8988T (cell line): ENCODE measurements around the gene PLA2G2C.
"Not testable (repeated sequence)": the region's sequence is repeated elsewhere in the genome, so short reads cannot be mapped to it uniquely, and the experiment has no call there.

Source experiments
- DNase-seq: peaks from one replicate; pipeline ENCODE4 v3.0.0; 2011

Gene PLA2G2C

DNA sequence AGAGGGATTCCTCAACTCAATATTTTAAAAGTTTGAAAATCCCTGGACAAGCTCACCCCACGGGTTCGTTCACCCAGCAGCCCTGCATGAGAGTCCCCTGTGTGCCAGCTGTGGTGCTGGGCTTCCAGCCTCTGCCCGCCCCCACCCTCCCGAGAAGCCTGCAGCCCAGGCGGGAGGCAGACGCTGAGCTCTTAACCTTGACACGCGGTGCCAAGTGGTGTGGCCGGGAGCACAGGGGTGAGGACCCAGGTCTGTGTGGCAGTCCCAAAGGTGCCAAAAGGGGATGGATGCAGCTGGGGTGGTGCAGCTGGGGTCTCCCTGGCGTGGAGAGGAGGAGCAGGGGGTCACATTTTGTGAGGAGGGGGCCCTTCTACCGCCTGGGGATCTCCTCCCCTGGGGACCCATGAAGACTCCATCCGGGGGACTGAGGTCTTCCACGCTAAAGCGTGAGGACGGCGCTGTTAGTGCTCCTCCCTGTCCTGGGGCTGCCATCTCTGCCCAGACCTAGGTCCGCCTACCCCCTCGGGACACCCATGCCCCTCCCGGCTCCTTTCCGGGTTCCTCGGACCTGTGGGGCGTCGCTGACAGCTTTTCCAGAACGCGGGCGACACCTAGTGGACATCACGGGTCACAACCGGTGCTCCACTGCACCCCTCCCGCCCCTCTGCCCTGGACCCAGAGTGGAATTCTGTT is 34.3 kb downstream of the PLA2G2C start:
- DNase-seq = peak; percentile 74

DNA sequence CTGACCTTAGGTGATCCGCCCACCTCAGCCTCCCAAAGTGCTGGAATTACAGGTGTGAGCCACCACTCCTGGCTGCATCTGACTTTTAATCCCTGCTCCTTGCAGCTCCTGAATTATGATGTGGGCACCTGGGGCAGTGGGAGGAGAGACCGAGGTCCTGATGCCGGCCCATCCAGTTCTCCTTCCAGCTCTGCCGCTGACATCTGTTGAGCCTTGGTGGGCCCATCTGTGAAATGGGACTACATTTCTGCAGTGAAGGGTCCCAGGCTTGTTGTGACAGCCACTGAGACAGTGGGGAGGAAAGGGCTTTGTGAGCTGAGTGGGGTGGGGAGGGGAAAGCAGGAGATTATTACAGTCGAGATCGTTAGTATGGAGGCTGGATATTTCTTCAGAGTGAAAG is 35.3 kb downstream of the PLA2G2C start:
- DNase-seq = no peak

DNA sequence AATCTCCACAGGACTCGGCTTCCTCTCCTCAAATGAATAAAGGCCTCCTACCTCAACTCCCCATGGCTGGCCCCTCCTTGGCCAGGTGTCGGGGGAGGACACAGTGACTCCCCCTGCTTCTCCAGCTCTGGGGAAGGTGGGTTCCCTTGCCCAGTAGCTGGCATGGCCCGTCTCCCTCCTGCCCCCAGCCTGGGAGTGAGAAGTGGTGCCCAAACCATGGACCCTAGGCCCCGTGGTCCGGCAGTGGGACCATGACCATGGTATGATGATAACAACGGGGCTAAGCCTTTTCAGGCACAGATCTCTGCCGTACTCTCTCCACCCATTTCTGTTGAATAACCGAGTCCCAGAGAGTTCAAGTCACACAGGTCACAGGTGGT is 36.0 kb downstream of the PLA2G2C start:
- DNase-seq = no peak

DNA sequence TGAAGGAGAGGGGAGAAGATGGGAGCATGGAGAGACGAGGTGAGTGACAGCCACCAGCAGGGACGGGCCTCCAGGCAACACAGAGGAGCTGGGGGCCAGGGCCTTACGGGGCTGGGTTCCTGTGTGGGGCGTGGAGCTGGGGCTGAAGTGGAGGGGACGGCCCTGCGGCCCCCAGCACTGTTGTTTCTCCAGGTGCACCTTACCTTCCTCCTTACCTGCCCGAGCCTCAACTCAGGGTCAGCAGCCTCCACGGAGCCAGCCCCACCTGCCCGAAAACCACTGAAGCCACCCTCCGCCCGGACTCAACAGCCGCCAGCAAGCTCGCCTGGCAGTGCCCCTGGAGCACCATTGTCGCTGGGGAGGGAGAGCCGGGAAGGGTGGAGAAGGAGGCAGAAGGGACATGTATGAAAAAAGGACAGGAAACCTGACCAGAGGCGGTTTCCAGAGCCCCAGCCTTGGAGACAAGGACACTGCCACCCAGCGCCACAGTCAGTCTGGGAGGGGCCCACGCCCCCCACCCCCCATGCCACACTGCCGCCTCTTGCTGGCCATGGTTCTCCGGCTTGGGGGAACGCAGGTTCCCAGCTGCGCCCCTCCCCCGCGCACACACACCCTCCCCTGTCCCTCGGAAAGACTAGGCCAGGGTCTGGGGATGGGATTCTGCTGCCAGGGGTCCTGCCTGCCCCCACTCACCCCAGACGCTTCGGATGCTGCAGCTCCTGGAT is 36.6 kb downstream of the PLA2G2C start:
- no peak for DNase-seq

DNA sequence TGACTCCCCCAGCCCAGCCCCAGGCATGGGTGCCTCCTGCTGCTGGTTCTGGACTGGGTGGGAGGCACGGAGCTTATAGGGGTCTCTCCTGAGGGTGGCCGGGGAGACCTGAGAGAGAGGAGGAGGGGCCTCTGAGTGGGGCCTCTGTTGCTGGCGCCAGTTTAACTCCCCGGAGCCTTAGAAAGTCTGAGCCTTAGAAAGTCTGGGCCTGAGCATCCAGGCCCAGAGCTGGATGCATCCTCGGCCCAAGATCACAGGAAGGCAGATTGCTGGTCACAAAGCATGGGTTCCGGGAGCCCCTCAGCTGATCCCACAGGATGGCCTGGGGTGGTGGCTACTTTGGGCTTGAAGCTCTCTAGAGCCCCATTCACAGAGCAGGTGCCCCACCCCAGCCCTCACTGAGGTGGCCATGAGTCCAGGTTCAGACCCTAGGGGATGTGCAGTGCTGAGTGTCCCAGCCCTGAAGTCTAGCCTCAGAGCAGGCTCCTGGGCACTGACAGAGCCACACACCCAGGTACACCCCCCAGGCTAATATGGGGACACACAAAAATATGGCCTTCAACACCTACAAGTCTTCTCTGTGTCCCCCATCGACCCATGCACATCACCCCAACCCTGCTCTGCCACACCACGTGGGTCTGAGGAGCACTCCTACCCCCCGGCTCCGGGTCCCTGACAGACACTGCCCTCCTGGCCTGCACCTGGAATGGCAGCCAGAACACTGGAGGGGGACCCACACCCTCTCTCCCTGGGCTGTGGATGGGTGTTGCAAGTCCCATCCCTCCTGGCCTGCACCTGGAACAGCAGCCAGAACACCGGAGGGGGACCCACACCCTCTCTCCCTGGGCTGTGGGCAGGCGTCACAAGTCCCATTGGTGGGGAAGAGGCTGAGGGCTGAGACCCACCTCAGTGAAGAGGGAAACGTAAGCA is 37.5 kb downstream of the PLA2G2C start:
- DNase-seq = no peak

DNA sequence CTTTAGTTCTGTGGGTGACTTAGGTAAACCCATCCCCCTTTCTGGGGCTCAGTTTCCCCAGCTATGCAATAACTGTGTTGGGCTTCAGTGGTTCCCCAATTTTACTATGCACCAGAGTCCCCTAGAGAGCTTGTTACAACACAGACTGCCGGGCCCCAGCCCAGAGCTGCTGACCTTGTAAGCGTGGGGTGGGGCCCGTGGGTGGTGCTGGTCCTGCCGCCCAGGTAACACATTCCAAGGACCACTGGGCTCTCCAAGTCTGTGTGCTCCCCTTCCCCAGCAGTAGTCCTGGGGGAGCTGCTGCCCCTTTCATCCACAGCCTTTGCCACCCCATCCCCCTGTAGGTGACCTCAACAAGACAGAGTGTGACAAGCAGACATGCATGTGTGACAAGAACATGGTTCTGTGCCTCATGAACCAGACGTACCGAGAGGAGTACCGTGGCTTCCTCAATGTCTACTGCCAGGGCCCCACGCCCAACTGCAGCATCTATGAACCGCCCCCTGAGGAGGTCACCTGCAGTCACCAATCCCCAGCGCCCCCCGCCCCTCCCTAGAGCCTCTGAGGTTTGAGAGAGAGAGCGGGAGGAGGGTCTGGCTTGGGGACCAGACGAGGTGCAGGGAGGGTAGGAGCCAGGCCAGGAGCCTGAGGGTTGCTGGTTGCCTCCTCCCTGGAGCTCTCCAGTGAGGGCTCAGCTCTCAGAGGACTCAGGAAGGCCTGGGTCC is 38.3 kb downstream of the PLA2G2C start:
- no peak for DNase-seq

DNA sequence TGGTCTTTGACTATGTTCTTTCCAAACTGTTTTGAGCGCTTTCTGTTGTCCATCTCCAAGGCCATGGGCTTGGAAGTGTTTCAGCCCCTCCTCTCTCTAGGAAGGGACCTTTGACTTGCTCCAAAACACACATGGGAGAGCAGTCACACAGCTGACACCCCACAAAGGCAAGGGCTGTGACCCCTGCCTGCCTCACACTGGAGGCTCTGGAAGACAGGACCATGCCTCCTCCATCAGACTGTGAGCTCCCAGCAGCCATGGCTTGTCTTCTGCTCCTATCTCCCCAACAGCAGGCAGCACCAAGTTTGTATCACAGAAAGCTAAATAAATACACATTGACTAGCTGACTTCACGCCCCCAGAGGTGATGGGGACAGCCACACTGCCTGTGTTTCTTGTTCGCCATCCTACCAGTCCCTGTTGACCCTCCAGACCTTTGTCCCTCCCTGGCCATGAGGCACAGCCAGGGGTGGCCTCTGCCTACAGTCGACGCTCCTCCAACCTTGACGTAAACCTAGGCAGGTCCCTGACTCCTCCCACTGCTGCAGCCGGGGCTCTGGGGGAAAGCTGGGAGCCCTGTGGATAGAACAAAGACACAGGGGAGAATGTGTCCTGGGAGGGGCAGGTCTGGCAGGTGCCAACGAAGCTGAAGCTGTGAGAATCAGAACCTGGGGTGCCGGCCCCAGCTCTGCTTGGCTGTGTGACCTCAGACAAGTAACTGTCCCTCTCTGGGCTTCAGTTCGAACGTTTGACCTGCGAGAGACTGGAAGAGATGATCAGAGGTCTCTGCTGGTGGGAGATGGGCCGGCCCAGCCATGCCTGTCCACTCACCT is 42.4 kb downstream of the PLA2G2C start:
- no peak for DNase-seq

DNA sequence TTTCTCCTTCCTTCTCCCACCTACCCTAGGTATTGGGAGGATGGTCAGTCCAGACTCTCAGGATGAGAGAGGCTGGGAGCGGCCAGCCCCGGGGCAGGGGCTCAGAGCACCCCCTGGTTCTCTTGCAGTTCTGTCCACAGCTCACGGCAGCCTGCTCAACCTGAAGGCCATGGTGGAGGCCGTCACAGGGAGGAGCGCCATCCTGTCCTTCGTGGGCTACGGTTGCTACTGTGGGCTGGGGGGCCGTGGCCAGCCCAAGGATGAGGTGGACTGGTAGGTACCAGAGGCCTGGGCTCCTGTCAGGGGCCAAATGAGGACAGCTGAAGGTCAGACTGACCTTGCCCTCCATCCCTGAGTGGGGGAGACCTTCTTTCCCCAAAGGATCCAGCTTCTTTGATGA is 43.0 kb downstream of the PLA2G2C start:
- no peak for DNase-seq

DNA sequence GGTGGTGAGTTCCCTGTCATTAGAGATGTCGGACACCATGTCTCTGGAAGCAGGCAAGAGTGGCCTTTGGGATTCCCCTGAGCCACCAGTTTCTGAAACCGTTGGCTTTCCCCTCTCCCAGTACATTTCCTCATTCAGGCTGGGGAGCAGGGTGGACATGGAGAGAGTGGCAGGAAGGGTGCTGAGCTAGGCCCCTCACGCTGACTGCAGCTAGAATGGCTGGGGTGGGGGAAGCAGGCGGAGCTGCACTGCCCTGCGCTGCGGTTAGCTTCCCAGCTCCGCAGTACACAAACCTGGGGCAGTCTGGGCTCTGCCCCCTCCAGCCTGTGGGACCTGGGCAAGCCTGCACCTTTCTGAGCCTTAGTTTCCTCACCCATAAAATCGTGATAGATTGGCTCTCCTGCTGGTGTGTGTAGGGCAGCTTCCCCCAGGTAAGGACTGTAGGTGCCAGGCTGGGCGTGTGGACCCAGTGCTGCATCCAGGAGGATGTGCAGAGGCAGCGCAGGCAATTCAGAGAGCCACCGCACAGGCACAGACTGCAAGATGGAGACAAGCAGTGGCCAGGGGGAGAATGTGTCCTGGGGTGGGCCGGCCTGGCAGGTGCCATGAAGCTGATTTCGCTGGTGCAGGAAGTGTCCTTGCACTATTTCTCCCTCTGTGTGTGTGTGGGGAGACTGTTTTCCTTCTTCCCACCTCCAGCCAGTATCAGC is 44.2 kb downstream of the PLA2G2C start:
- no peak for DNase-seq

DNA sequence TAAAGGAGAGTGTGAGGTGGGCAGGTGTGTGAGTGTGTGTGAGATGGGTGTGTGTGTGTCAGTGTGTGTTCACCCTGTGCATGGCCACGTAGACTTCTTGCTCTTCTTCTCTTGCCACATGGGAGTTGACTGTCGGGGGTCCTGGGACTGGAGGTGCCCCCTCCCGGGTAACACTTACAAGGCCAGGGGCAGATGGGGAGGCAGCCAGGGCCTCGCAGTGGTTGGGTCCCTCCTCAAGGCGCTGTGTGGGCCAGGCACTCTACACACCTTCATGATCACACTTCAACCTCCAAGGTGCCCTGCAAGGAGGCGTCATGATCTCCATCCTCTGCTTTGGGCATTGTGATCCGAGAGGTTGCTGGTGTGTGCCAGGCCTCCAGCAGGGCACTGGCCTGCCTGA is 44.9 kb downstream of the PLA2G2C start:
- DNase-seq = no peak

DNA sequence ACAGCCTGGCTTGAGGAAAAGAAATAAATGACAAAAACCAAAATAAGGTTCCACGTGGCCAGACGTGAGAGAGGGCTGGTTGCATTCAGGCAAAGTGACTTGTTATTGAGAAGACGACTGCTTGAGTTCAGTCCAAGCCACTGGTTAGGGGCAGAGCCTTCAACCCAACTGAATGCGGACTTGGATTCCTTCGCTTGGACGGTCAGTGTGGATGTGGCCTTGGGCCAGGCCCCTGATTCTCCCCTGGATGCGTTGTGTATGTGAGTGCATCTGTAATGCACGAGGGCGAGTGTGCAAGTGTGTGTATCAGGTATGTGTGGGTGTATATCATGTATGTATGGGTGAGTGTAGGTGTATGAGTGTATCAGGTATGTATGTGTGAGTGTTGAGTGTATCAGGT is 45.3 kb downstream of the PLA2G2C start:
- DNase-seq = no peak

DNA sequence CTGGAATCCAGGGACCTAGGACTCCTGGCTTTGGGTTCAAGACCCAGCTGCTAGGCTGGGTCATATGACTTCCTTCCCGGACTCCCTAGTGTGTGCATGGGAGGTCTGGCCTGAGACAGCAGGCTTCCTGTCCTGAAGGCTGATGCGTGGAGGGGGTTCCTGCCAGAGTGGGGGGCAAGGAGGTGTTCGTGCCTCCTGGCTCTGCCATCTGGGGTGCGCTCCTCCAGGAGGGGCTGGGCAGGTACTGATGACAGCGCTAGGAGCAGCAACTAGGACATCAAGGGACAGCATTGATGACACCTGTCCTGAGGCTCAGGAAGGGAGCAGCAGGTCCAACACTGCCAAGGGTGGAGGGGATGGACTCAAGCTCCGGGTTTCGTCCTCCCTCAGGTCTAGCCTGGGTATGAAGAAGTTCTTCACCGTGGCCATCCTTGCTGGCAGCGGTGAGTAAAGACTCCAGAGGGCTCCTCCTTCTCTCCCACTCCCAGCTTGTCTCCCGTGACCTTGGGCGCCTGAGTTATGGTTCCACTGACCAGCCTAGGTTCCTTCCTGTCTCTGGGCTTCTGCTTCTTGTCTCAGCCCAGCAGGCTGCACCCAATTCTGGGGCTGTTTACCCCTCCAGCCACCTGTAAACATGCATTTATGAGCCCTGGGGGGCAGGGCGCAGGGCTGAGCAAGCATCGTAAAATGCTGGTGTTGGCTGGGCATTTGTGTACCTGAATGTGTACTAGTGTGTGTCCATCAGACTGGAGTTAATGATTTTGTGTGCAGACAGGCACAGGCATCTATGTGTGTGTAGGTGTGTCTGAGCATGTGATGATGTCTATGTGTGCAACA is 46.3 kb downstream of the PLA2G2C start:
- DNase-seq = no peak

DNA sequence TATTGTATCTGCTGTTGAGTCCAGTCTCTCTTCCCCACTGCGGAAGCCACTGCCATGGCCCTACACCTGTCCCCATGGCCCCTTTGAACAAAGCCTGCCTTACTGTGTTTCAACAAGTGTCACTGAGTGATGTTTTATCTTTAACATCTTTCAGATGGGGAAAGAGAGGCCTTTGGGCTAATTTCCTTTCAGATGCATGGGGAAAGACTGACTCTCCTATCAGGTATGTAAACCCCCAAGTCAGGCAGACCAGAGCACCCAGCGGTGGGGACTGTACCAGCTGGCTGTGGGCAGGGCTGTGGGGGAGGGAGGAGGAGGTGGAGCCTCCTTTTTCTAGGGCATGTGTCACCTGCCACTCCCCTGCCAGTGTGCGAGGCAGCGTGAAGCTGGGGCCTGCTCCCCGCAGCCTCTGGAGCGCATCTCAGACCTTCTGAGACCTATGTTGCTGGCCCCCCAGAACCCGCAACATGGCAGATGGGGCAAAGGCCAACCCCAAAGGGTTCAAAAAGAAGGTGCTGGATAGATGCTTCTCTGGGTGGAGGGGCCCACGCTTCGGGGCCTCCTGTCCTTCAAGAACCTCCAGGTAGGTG is 47.3 kb downstream of the PLA2G2C start, which contains the start of gene PLA2G2F:
Gene PLA2G2F, plus strand, starts transcription at position 363 of the 590 bp plus-strand sequence. Its CDS starts 105 bp downstream, at position 468.
- DNase-seq = no peak

DNA sequence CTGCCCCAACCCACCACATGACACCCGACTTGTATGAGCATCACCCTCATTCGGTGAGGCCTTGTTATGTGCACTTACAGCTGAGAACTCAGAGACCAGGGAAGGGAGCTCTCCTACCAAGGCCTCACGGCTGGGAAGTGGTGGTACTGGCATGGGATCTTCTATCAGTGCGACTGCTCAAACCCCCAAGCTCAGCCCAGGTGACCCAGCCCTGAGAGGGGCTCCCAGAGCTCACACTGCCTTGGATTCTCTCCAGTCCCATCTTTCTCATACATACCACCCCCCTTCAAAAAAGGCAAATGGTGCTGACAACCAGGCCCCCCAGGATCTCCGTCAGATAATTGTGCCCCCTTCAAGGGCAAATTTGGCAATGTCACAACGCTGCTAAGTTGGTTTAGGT is 48.0 kb downstream of the PLA2G2C start:
- no peak for DNase-seq

DNA sequence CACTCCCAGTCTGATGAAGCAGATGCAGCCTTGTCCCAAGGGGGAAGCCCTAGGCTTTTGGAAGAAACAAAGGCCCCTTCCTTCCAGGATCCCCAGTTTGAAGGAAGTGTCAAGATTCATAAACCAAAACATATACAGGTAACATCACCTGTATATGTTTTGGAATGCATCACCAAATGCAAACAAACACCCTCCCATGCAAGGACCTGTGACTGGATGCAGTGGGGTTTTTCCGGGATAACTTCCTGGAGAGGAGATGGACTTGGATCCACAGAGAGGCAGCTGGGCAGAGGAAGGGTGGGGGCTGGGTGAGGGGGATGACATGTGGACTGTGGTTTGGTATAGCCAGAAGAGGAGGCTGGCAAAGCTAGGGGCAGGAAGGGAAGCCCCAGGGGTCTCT is 48.7 kb downstream of the PLA2G2C start:
- DNase-seq = no peak

DNA sequence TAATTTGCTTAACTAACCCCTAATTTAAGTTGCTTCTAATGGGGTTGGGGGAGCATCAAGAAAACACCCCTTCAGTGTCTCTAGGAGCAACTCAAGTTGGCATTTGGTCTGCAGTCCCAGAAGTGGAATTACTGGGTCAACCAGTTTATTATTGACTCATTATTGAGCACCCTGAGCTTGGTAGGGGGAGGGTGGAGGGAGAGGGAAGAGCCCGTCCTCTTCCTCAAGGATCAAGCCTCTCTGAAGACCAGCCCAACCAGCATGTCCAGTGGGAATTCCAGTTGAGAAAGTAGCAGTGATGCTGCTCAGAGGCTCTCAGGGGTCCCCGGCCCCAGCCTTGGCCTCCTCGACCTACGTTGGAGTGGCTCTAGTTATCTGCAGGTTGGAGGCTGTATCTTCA is 49.3 kb downstream of the PLA2G2C start:
- no peak for DNase-seq

DNA sequence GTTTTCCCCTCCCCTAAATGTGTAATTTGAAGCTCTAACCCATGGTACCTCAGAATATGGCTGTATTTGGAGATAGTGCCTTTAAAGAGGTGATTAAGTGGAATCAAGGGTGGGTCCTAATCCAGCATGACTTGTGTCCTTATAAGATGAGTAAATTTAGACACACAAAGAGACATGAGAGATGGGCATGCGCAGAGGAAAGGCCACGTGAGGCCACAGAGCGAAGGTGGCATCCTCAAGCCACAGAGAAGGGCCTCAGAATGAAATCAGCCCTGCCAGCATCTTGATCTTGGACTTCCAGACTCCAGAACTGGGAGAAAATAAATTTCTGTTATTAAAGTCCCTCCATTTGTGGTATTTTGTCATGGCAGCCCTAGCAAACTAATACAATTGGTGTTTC is 50.1 kb downstream of the PLA2G2C start:
- DNase-seq = no peak

DNA sequence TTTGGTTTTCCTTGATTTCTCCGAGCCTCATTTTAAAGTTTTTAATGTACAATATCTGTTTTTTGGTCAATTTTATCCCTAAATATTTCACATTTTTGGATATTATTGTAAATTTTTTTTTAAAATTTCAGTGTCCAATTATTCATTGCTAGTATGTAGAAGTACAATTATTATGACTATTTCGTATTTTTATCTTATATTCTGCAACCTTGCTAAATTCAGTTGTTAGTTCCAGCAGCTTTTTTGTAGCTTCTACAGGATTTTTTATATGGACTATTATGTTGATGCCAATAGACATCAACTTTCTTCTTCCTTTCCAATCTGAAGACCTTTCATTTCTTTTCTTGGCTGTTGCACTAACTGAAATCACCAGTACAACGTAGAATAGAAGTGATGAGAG is 51.3 kb downstream of the PLA2G2C start:
- DNase-seq = no peak

DNA sequence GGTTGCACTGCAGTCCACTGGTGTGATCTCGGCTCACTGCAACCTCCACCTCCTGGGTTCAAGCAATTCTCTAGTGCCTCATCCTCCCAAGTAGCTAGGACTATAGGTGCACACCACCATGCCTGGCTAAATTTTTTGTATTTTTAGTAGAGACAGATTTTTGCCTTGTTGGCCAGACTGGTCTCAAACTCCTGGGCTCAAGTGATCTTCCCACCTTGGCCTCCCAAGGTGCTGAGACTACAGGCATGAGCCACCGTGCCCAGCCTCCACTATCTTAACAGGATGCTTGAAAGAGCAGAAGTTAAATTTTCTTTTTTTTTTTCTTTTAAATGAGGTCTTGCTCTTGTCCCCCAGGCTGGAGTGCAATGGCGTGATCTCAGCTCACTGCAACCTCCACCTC is 55.8 kb downstream of the PLA2G2C start:
- not testable (repeated sequence) for DNase-seq
